ENCODE data around the gene MTCH1. TPM values are rescaled to one million over a fixed set of nuclear protein-coding genes. Genes with fewer than 3 reads are reported as not detected.

The MTCH1 gene
- total RNA-seq, 4 donors from 2014 or later, result 85.6 to 127 (median 116) TPM

GRCh38 chr6:37008484-37009465, 22.8 kb upstream of the MTCH1 start:
- H3K9me3 ChIP-seq, result no peaks in the 10 kb centered on the region
- DNase-seq (no peak), ATAC-seq (no peak)
- H3K27me3 ChIP-seq, result no peaks in the 10 kb centered on the region
- TF ChIP-seq CTCF (IDR thresholded peaks at IDR 0.05 in 4 of 5, conservative IDR thresholded peaks at IDR 0.05 in 1 of 5) (no peak), POLR2A (IDR thresholded peaks at IDR 0.05) (no peak)
- no peaks in the 10 kb centered on the region for H3K36me3 ChIP-seq
- H3K4me1 ChIP-seq, result no peaks in the 10 kb centered on the region
- H3K27ac ChIP-seq, result no peak overlapping the region
- in situ Hi-C loops (cut with MboI; ENCODE audit: low sequenced_read_pairs in 4 of 4), result loop anchor here in 3 of 4 donors (25.0 kb wide), 2 partner anchors 121 to 246 kb away; partner anchors contain the start of gene C6orf89 (in 1 of the 3)
- intact Hi-C loops (cut with DNase I; ENCODE audit: low total_unique reads), result no loop called here
- no peak overlapping the region for H3K4me3 ChIP-seq

DNA sequence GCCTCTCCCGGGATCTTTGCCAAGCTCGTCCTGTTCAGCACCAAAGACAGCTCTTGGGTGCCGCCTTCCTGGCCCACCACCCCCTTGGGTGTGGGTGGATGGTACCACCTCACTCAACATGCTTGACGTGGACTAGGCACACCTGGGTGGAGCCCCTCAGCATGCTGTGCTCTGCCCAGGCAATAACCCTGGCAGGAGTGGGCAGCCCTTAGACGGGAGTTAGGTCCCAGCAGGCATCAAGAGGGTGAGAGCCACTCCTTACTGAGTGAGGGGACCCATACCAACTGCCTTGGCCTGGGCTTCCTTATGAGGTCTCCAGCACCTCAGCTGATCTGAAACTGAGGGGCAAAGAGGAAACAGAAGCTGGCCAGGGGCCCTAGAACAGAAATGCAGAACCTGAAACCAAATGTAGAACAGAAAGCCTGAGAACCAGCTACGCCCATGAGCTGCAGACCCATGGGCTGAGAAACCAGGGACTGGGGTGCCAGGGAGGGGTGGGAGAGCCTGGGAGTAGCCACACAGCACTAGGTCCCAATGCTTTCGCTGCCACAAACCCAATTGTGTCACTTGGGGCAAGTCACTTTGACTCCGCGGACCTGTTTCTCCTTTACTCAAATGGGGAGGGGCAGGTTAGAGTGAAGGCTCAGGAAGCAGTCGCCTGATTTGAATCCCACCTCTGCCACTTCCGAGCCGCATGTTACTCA, 21.5 kb upstream of the MTCH1 start:
- Histone ChIP-seq H3K4me3 (peak overlapping the region in 1 of 4 donors; percentile 28), H3K36me3 (no peaks in the 10 kb centered on the region), H3K9me3 (no peaks in the 10 kb centered on the region), H3K27ac (no peak overlapping the region), H3K27me3 (no peaks in the 10 kb centered on the region), H3K4me1 (no peaks in the 10 kb centered on the region)
- in situ Hi-C loops (cut with MboI; ENCODE audit: low sequenced_read_pairs in 4 of 4) (loop anchor here in 3 of 4 donors (25.0 kb wide), 2 partner anchors 120 to 245 kb away; partner anchors contain the start of gene C6orf89 (in 1 of the 3)), intact Hi-C loops (cut with DNase I; ENCODE audit: low total_unique reads) (no loop called here)
- no peak for ATAC-seq
- DNase-seq, result no peak
- TF ChIP-seq POLR2A (IDR thresholded peaks at IDR 0.05), result no peak
- no peak for TF ChIP-seq CTCF (IDR thresholded peaks at IDR 0.05 in 4 of 5, conservative IDR thresholded peaks at IDR 0.05 in 1 of 5)

GRCh38 chr6:37006793-37007339, 20.9 kb upstream of the MTCH1 start:
- ATAC-seq (peak in 1 of 2 donors; percentile 11), DNase-seq (no peak)
- no peak overlapping the region for H3K27ac ChIP-seq
- H3K27me3 ChIP-seq, result no peaks in the 10 kb centered on the region
- TF ChIP-seq CTCF (IDR thresholded peaks at IDR 0.05 in 4 of 5, conservative IDR thresholded peaks at IDR 0.05 in 1 of 5), result no peak
- no peak for TF ChIP-seq POLR2A (IDR thresholded peaks at IDR 0.05)
- H3K36me3 ChIP-seq, result no peaks in the 10 kb centered on the region
- H3K4me1 ChIP-seq, result no peaks in the 10 kb centered on the region
- in situ Hi-C loops (cut with MboI; ENCODE audit: low sequenced_read_pairs in 4 of 4), result loop anchor here in 3 of 4 donors (25.0 kb wide), 2 partner anchors 120 to 245 kb away; partner anchors contain the start of gene C6orf89 (in 1 of the 3)
- intact Hi-C loops (cut with DNase I; ENCODE audit: low total_unique reads), result no loop called here
- H3K4me3 ChIP-seq, result peak overlapping the region in 1 of 4 donors; percentile 28
- no peaks in the 10 kb centered on the region for H3K9me3 ChIP-seq

DNA sequence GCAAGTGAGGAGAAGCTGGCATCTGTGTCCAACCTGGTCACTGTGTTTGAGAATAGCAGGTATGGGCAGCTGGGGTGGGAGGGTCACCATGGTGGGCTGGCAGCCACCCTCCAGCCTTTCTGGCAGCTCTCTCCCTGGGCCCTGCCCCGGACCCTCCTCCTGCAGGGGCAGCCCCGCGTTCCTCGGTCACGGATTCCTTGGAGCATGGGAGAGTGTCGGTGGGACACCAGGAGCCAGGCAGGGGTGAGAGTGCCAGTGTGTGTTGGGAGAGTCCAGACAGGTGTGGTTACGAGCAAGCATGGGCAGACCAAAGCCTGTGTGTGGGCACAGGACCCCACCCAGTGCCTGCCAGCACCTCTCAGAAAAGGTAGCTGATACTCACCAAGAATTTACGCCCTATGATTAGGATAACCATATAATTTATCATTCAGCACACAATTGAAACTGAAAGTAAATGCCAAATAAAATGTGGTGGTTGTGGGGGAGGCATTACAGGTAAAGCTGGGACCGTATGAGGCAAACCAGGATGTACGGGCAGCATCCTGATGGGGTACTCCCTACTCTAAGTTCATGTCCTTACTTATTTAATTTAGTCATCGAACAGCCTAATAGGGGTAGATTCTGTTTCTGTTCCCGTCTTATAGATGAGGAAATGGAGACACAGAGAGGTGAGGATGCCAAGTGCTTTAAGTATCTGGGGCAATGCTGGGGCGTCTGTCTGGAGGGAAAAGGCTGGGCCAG, 20.0 kb upstream of the MTCH1 start:
- no peak for DNase-seq
- Histone ChIP-seq H3K4me1 (no peaks in the 10 kb centered on the region), H3K36me3 (no peaks in the 10 kb centered on the region), H3K27me3 (no peaks in the 10 kb centered on the region), H3K27ac (no peak overlapping the region), H3K4me3 (peak overlapping the region in 1 of 4 donors; percentile 28), H3K9me3 (no peaks in the 10 kb centered on the region)
- TF ChIP-seq POLR2A (IDR thresholded peaks at IDR 0.05) (no peak), CTCF (IDR thresholded peaks at IDR 0.05 in 4 of 5, conservative IDR thresholded peaks at IDR 0.05 in 1 of 5) (no peak)
- intact Hi-C loops (cut with DNase I; ENCODE audit: low total_unique reads), result no loop called here
- no peak for ATAC-seq
- in situ Hi-C loops (cut with MboI; ENCODE audit: low sequenced_read_pairs in 4 of 4), result loop anchor here in 3 of 4 donors (25.0 kb wide), 2 partner anchors 119 to 244 kb away; partner anchors contain the start of gene C6orf89 (in 1 of the 3)

Data from gastrocnemius medialis (tissue), 4 donors.